B cell (primary cell): ENCODE results near the gene VPS8. TPM values are rescaled to one million over a fixed set of nuclear protein-coding genes. Genes with fewer than 3 reads are reported as not detected.

Source experiments
- ATAC-seq: fragments of 200-7000 bp; cut with Tn5 transposase; one replicate; pipeline ENCODE4 v1.10.0; 2021; ENCODE audit warnings: low read depth, mild to moderate bottlenecking, moderate number of reproducible peaks, moderate library complexity
- CTCF ChIA-PET: fragments of 350-600 bp; sonication (Branson Sonifier 250); formaldehyde crosslinking; loops from one replicate; lab custom pipeline; 2021; ENCODE audit warnings: antibody characterized with exemption, inconsistent platforms; lab: Charles Lee
- POLR2A ChIA-PET: fragments of 350-600 bp; sonication (Branson Sonifier 250); formaldehyde crosslinking; loops from one replicate; lab custom pipeline; 2021; ENCODE audit warnings: antibody characterized with exemption; lab: Charles Lee
- DNase-seq: peaks from one replicate; pipeline ENCODE4 v3.0.0; 2013
- H2AFZ ChIP-seq: 2 replicates; pipeline ENCODE4 v1.6.1; 2012; ENCODE audit warnings: mild to moderate bottlenecking, low read depth, low read length; ENCODE audit not compliant: insufficient read depth, poor library complexity, severe bottlenecking
- H3K27ac ChIP-seq, 2 donors: 1 replicate in 1 of 2; 2 replicates in 1 of 2; pipeline ENCODE4 v1.5.1; 2012 to 2013; ENCODE audit warnings: low read length in 2 of 2, mild to moderate bottlenecking in 2 of 2, moderate library complexity in 1 of 2
- H3K27me3 ChIP-seq, 4 experiments: fragments of 200-600 bp in 1 of 4; sonication (generic) in 1 of 4; replicated peaks in 1 of 4; 1 replicate in 2 of 4; 2 replicates in 2 of 4; pipeline versions ENCODE4 v1.6.1 to v1.7.0; 2013 to 2016; ENCODE audit warnings: low read length in 3 of 4, mild to moderate bottlenecking in 2 of 4, mixed read lengths in 1 of 4, moderate library complexity in 1 of 4; ENCODE audit not compliant: insufficient read depth in 4 of 4, control insufficient read depth in 3 of 4; ENCODE audit errors: control extremely low read depth in 1 of 4
- H3K36me3 ChIP-seq, 2 experiments: replicated peaks in 1 of 2; 1 replicate in 1 of 2; 2 replicates in 1 of 2; pipeline versions ENCODE4 v1.6.1 to v1.7.1; 2013; ENCODE audit warnings: low read length in 1 of 2; ENCODE audit not compliant: insufficient read depth in 2 of 2, control insufficient read depth in 1 of 2; ENCODE audit errors: control extremely low read depth in 1 of 2, extremely low read depth in 1 of 2
- H3K4me1 ChIP-seq, 2 donors: fragments of 200-600 bp in 1 of 2; sonication (generic) in 1 of 2; 1 replicate in 1 of 2; 2 replicates in 1 of 2; pipeline versions ENCODE4 v1.5.1 to v1.6.1; 2013 to 2017; ENCODE audit warnings: low read length in 2 of 2; ENCODE audit not compliant: control insufficient read depth in 2 of 2, insufficient read depth in 2 of 2
- H3K4me2 ChIP-seq: replicated peaks from 2 replicates; pipeline ENCODE3; 2012; ENCODE audit warnings: mild to moderate bottlenecking, low read depth, low read length; ENCODE audit not compliant: poor library complexity, severe bottlenecking
- H3K4me3 ChIP-seq, 5 experiments: fragments of 200-600 bp in 1 of 5; sonication (generic) in 1 of 5; 1 replicate in 3 of 5; 2 replicates in 2 of 5; pipeline versions ENCODE4 v1.5.1 to v1.7.0; 2011 to 2016; ENCODE audit warnings: low read length in 4 of 5, mild to moderate bottlenecking in 4 of 5, low read depth in 2 of 5, control low read depth in 1 of 5, moderate library complexity in 1 of 5; ENCODE audit not compliant: insufficient read depth in 1 of 5; ENCODE audit errors: control extremely low read depth in 1 of 5, extremely low read depth in 1 of 5
- H3K79me2 ChIP-seq: fragments of 200-600 bp; sonication (generic); one replicate; pipeline ENCODE4 v1.6.0; 2016; ENCODE audit warnings: low read length; ENCODE audit not compliant: control insufficient read depth, insufficient read depth
- H3K9ac ChIP-seq: fragments of 200-600 bp; sonication (generic); 2 replicates; pipeline ENCODE4 v1.6.1; 2017; ENCODE audit warnings: mild to moderate bottlenecking, low read length, moderate library complexity
- H3K9me3 ChIP-seq, 3 donors: one replicate each; pipeline versions ENCODE4 v1.6.1 to v1.7.1; 2013; ENCODE audit warnings: low read length in 2 of 3; ENCODE audit not compliant: control insufficient read depth in 2 of 3, insufficient read depth in 1 of 3; ENCODE audit errors: control extremely low read depth in 1 of 3
- H4K20me1 ChIP-seq: 2 replicates; pipeline ENCODE4 v1.6.0; 2012; ENCODE audit warnings: mild to moderate bottlenecking, low read length; ENCODE audit not compliant: insufficient read depth, control insufficient read depth, poor library complexity, severe bottlenecking
- H3K27ac Mint-ChIP-seq: one replicate; pipeline ENCODE4 v1.8.0; 2021; ENCODE audit warnings: mixed read lengths
- H3K27me3 Mint-ChIP-seq: one replicate; pipeline ENCODE4 v1.8.0; 2021; ENCODE audit warnings: mixed read lengths
- H3K4me1 Mint-ChIP-seq: one replicate; pipeline ENCODE4 v1.8.0; 2021; ENCODE audit warnings: mixed read lengths
- H3K4me3 Mint-ChIP-seq: one replicate; pipeline ENCODE4 v1.8.0; 2021; ENCODE audit warnings: mixed read lengths
- H3K9me3 Mint-ChIP-seq: one replicate; pipeline ENCODE4 v1.8.0; 2022; ENCODE audit warnings: mixed read lengths; ENCODE audit not compliant: insufficient read depth
- CTCF ChIP-seq: fragments of 200-600 bp; IDR thresholded peaks from one replicate; pipeline ENCODE4 v1.8.0; 2022; ENCODE audit warnings: antibody characterized with exemption, mild to moderate bottlenecking
- EZH2 ChIP-seq: IDR thresholded peaks from 2 replicates; pipeline ENCODE4 v1.6.1; 2012; ENCODE audit warnings: borderline replicate concordance, low read depth, mild to moderate bottlenecking, moderate library complexity, low read length; ENCODE audit not compliant: insufficient read depth, poor library complexity, severe bottlenecking
- WGBS: methylation state at CpG from one replicate; pipeline ENCODE4 v1.1.5; 2013; ENCODE audit warnings: missing lambda C conversion rate; ENCODE audit not compliant: insufficient coverage; 5-methylcytosine and 5-hydroxymethylcytosine counted together
- intact Hi-C: fragments of 100-400 bp; cut with micrococcal nuclease; formaldehyde crosslinking; loops from one replicate; pipeline ENCODE4 v1.10.0; 2022
- polyA plus RNA-seq: library from polyadenylated mRNA; depleted of rRNA; stranded (reverse); fragments of >200 nt; gene quantifications from 2 replicates; pipeline ENCODE4 v1.2.3, GENCODE V29; 2012
- total RNA-seq, 2 donors: library from RNA; stranded (reverse); fragments of 120-200 nt in 1 of 2; gene quantifications; 1 replicate in 1 of 2; 2 replicates in 1 of 2; pipeline versions ENCODE4 v1.2.3 to v1.2.4, GENCODE V29; 2013 to 2022

VPS8 gene
- total and polyA plus RNA-seq, 2 donors (not counting 1 experiment from before 2014, with no cell fraction given): 18.3 to 95.6 TPM

- TF ChIP-seq CTCF (no peak), EZH2 (no peak)
- CTCF ChIA-PET: no interaction called here
- Histone ChIP-seq H2AFZ (no peak overlapping the region), H3K79me2 (no peaks in the 10 kb centered on the region), H3K4me2 (no peak overlapping the region), H3K27ac (no peak overlapping the region), H3K27me3 (no peaks in the 10 kb centered on the region), H3K4me3 (no peak overlapping the region), H4K20me1 (no peaks in the 10 kb centered on the region), H3K36me3 (no peaks in the 10 kb centered on the region), H3K9ac (no peak overlapping the region), H3K9me3 (no peaks in the 10 kb centered on the region), H3K4me1 (no peaks in the 10 kb centered on the region)
- H3K4me3 Mint-ChIP-seq: no peak overlapping the region
- no peak overlapping the region for H3K27ac Mint-ChIP-seq
- intact Hi-C loops: no loop called here
- DNase-seq: no peak
- ATAC-seq: no peak
- no peaks in the 10 kb centered on the region for H3K4me1 Mint-ChIP-seq
- H3K27me3 Mint-ChIP-seq: peaks cover 4% of the 10 kb centered on the region
- no CpG with 5 or more reads among the region's 1 CpG for WGBS
- no peaks in the 10 kb centered on the region for H3K9me3 Mint-ChIP-seq
- POLR2A ChIA-PET: no interaction called here
These were observed 267.7 kb downstream of the VPS8 start for GRCh38 chr3:185079625-185080024.

GRCh38 chr3:185081521-185081920 lies 269.6 kb downstream of the VPS8 start:
- H3K27me3 Mint-ChIP-seq: peaks cover 16% of the 10 kb centered on the region
- H3K4me3 Mint-ChIP-seq: no peak overlapping the region
- H3K9me3 Mint-ChIP-seq: no peaks in the 10 kb centered on the region

More at GRCh38 chr3:185081521-185081920, 269.6 kb downstream of the VPS8 start:
- ChIA-PET CTCF (no interaction called here), POLR2A (no interaction called here)
- Histone ChIP-seq H3K4me3 (no peak overlapping the region), H3K4me2 (no peak overlapping the region), H3K9me3 (no peaks in the 10 kb centered on the region), H3K9ac (no peak overlapping the region), H3K27me3 (no peaks in the 10 kb centered on the region), H3K79me2 (no peaks in the 10 kb centered on the region), H3K36me3 (no peaks in the 10 kb centered on the region), H3K27ac (no peak overlapping the region), H2AFZ (no peak overlapping the region), H4K20me1 (no peaks in the 10 kb centered on the region), H3K4me1 (no peaks in the 10 kb centered on the region)
- H3K4me1 Mint-ChIP-seq: no peaks in the 10 kb centered on the region
- 88% methylated on average over 1 of the region's 1 CpG for WGBS
- H3K27ac Mint-ChIP-seq: no peak overlapping the region
- intact Hi-C loops: no loop called here
- no peak for DNase-seq
- ATAC-seq: no peak
- TF ChIP-seq EZH2 (no peak), CTCF (no peak)
